ENCODE measurements around the gene SUGCT.

GRCh38 chr7:40371806-40372440 is 237.1 kb downstream of the SUGCT start:
- no peak for TF ChIP-seq EGR1 (IDR thresholded peaks at IDR 0.05)
- TF ChIP-seq EP300 (IDR thresholded peaks at IDR 0.05; ENCODE audit: borderline replicate concordance), result no peak
- TF ChIP-seq, protein P1, sequence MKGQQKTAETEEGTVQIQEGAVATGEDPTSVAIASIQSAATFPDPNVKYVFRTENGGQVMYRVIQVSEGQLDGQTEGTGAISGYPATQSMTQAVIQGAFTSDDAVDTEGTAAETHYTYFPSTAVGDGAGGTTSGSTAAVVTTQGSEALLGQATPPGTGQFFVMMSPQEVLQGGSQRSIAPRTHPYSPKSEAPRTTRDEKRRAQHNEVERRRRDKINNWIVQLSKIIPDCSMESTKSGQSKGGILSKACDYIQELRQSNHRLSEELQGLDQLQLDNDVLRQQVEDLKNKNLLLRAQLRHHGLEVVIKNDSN (IDR thresholded peaks at IDR 0.05), result no peak
- no peak for TF ChIP-seq CEBPB (IDR thresholded peaks at IDR 0.05)
- TF ChIP-seq TAF1 (IDR thresholded peaks at IDR 0.05; ENCODE audit: low read depth), result no peak
- TF ChIP-seq, protein P2, sequence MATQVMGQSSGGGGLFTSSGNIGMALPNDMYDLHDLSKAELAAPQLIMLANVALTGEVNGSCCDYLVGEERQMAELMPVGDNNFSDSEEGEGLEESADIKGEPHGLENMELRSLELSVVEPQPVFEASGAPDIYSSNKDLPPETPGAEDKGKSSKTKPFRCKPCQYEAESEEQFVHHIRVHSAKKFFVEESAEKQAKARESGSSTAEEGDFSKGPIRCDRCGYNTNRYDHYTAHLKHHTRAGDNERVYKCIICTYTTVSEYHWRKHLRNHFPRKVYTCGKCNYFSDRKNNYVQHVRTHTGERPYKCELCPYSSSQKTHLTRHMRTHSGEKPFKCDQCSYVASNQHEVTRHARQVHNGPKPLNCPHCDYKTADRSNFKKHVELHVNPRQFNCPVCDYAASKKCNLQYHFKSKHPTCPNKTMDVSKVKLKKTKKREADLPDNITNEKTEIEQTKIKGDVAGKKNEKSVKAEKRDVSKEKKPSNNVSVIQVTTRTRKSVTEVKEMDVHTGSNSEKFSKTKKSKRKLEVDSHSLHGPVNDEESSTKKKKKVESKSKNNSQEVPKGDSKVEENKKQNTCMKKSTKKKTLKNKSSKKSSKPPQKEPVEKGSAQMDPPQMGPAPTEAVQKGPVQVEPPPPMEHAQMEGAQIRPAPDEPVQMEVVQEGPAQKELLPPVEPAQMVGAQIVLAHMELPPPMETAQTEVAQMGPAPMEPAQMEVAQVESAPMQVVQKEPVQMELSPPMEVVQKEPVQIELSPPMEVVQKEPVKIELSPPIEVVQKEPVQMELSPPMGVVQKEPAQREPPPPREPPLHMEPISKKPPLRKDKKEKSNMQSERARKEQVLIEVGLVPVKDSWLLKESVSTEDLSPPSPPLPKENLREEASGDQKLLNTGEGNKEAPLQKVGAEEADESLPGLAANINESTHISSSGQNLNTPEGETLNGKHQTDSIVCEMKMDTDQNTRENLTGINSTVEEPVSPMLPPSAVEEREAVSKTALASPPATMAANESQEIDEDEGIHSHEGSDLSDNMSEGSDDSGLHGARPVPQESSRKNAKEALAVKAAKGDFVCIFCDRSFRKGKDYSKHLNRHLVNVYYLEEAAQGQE (IDR thresholded peaks at IDR 0.05; ENCODE audit: low read depth), result no peak
- TF ChIP-seq YY1 (IDR thresholded peaks at IDR 0.05; ENCODE audit: low read depth), result no peak
- TF ChIP-seq NFIC (IDR thresholded peaks at IDR 0.05), result no peak
- no peak for TF ChIP-seq TEAD4 (IDR thresholded peaks at IDR 0.05)

All from Ishikawa (cell line).